ENCODE results near the gene ATF6. TPM values are rescaled to one million over a fixed set of nuclear protein-coding genes. Genes with fewer than 3 reads are reported as not detected.
"Not testable (repeated sequence)": the region's sequence is repeated elsewhere in the genome, so short reads cannot be mapped to it uniquely, and the experiment has no call there.

ATF6 gene
- total and polyA plus RNA-seq, 3 donors from 2014 or later, result 22.6 to 38.2 (median 38.0) TPM

GRCh38 chr1:161825831-161826230 lies 59.7 kb downstream of the ATF6 start:
- no peak for DNase-seq
- intact Hi-C loops (cut with DNase I; ENCODE audit: low total_unique reads), result no loop called here
- WGBS, 2 donors, result 95 to 96% methylated on average over 4 of the region's 4 CpGs

GRCh38 chr1:161826478-161826877 lies 60.4 kb downstream of the ATF6 start:
- no peaks in the 10 kb centered on the region for H3K4me1 ChIP-seq
- TF ChIP-seq POLR2A (IDR thresholded peaks at IDR 0.05), result no peak
- TF ChIP-seq, protein P1, sequence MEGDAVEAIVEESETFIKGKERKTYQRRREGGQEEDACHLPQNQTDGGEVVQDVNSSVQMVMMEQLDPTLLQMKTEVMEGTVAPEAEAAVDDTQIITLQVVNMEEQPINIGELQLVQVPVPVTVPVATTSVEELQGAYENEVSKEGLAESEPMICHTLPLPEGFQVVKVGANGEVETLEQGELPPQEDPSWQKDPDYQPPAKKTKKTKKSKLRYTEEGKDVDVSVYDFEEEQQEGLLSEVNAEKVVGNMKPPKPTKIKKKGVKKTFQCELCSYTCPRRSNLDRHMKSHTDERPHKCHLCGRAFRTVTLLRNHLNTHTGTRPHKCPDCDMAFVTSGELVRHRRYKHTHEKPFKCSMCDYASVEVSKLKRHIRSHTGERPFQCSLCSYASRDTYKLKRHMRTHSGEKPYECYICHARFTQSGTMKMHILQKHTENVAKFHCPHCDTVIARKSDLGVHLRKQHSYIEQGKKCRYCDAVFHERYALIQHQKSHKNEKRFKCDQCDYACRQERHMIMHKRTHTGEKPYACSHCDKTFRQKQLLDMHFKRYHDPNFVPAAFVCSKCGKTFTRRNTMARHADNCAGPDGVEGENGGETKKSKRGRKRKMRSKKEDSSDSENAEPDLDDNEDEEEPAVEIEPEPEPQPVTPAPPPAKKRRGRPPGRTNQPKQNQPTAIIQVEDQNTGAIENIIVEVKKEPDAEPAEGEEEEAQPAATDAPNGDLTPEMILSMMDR (IDR thresholded peaks at IDR 0.05), result no peak
- no peaks in the 10 kb centered on the region for H3K36me3 ChIP-seq (ENCODE audit: low read depth, missing control alignments)
- no peak for DNase-seq
- H3K9me3 ChIP-seq, result no peaks in the 10 kb centered on the region
- no peaks in the 10 kb centered on the region for H3K27me3 ChIP-seq
- intact Hi-C loops (cut with DNase I; ENCODE audit: low total_unique reads), result no loop called here
- H3K27ac ChIP-seq, result no peak overlapping the region
- WGBS, 2 donors, result 92 to 98% methylated on average over 2 of the region's 2 CpGs
- no peak overlapping the region for H3K4me3 ChIP-seq

More at GRCh38 chr1:161825831-161826230, 59.7 kb downstream of the ATF6 start:
- Histone ChIP-seq H3K4me1 (no peaks in the 10 kb centered on the region), H3K27me3 (no peaks in the 10 kb centered on the region), H3K9me3 (no peaks in the 10 kb centered on the region), H3K36me3 (ENCODE audit: low read depth, missing control alignments) (no peaks in the 10 kb centered on the region), H3K4me3 (no peak overlapping the region), H3K27ac (no peak overlapping the region)
- TF ChIP-seq, protein P1 (IDR thresholded peaks at IDR 0.05), result no peak
- no peak for TF ChIP-seq POLR2A (IDR thresholded peaks at IDR 0.05)

DNA sequence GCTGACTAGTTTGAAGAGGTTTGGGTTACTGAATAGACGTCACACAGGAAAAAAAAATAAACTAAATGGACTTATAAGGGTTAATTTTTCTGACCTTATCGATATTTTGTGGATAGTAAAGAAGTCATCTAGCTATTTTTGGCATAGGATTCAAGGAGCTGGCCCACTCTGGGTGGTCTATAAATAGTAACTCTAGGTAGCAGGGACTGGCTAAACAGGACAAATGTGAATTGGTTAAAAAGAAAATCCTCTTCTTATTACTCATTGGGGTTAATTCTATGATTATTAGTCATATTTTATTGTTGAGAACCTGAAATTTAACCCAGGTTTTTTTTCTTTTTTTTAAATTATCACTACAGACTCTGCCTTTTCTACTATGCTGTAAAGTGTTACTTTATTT lies 61.7 kb downstream of the ATF6 start:
- Histone ChIP-seq H3K36me3 (ENCODE audit: low read depth, missing control alignments) (no peaks in the 10 kb centered on the region), H3K4me1 (no peaks in the 10 kb centered on the region), H3K4me3 (no peak overlapping the region), H3K27ac (no peak overlapping the region), H3K9me3 (no peaks in the 10 kb centered on the region), H3K27me3 (no peaks in the 10 kb centered on the region)
- WGBS, 2 donors, result 62 to 70% methylated on average over 2 of the region's 2 CpGs
- intact Hi-C loops (cut with DNase I; ENCODE audit: low total_unique reads), result no loop called here
- no peak for DNase-seq
- TF ChIP-seq, protein P1 (IDR thresholded peaks at IDR 0.05), result no peak
- TF ChIP-seq POLR2A (IDR thresholded peaks at IDR 0.05), result no peak

DNA sequence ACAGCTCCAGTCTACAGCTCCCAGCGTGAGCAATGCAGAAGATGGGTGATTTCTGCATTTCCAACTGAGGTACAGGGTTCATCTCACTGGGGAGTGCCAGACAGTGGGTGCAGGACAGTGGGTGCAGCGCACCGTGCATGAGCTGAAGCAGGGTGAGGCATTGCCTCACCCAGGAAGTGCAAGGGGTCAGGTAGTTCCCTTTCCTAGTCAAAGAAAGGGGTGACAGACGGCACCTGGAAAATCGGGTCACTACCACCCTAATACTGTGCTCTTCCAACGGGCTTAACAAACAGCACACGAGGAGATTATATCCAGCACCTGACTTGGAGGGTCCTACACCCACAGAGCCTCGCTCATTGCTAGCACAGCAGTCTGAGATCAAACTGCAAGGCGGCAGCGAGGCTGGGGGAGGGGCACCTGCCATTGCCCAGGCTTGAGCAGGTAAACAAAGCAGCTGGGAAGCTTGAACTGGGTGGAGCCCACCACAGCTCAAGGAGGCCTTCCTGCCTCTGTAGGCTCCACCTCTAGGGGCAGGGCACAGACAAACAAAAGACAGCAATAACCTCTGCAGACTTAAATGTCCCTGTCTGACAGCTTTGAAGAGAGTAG lies 66.3 kb downstream of the ATF6 start:
- DNase-seq; H3K9me3 ChIP-seq; intact Hi-C loops (cut with DNase I; ENCODE audit: low total_unique reads); H3K4me3 ChIP-seq; H3K4me1 ChIP-seq; H3K27me3 ChIP-seq; H3K27ac ChIP-seq; H3K36me3 ChIP-seq (ENCODE audit: low read depth, missing control alignments): not testable (repeated sequence)
- WGBS, 2 donors, result 94 to 97% methylated on average over 7 to 10 of the region's 10 CpGs

DNA sequence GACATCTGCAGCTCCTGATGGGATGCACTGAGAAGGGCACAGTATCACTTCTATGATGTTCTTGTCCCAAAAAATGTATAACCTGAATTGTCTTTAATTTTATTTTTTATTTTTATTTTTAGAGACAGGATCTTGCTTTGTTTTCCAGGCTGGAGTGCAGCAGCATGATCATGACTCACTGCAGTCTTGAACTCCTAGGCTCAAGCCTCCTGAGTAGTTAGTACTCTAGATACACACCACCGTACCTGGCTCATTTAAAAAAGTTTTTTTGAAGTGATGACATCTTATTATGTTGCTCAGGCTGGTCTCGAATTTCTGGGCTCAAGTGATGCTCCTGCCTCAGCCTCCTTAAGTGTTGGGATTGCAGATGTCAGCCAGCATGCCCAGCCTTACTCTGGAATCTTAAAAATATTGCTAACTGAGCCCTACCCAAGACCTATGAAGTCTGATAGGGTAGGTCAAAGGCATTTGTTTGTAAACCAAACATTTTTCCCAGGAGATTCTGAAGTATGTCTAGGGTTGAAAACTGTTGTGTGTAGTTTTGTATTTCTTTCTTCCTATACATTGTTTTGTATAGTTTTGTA lies 68.9 kb downstream of the ATF6 start:
- H3K36me3 ChIP-seq (ENCODE audit: low read depth, missing control alignments), result no peaks in the 10 kb centered on the region
- H3K9me3 ChIP-seq, result no peaks in the 10 kb centered on the region
- TF ChIP-seq, protein P1 (IDR thresholded peaks at IDR 0.05), result no peak
- TF ChIP-seq POLR2A (IDR thresholded peaks at IDR 0.05), result no peak
- intact Hi-C loops (cut with DNase I; ENCODE audit: low total_unique reads), result no loop called here
- WGBS, 2 donors, result 67 to 80% methylated on average over 2 of the region's 2 CpGs
- H3K27ac ChIP-seq, result no peak overlapping the region
- no peaks in the 10 kb centered on the region for H3K27me3 ChIP-seq
- H3K4me1 ChIP-seq, result peaks cover 14% of the 10 kb centered on the region
- H3K4me3 ChIP-seq, result no peak overlapping the region
- no peak for DNase-seq

All from testis (tissue), 3 donors.